Parathyroid adenoma (tissue), 2 donors: ENCODE measurements around the gene PTPRD.

Experiments
- H2AFZ ChIP-seq: fragments of 300-600 bp; sonication (generic); one replicate; pipeline ENCODE4 v1.7.0; 2017; ENCODE audit warnings: antibody characterized with exemption, mild to moderate bottlenecking
- H3K27ac ChIP-seq: fragments of 300-600 bp; sonication (generic); one replicate; pipeline ENCODE4 v1.7.0; 2017
- H3K27me3 ChIP-seq: fragments of 300-600 bp; sonication (generic); one replicate; pipeline ENCODE4 v1.7.0; 2017; ENCODE audit warnings: low read length; ENCODE audit not compliant: control insufficient read depth, insufficient read depth
- H3K36me3 ChIP-seq: fragments of 300-600 bp; sonication (generic); one replicate; pipeline ENCODE4 v1.7.0; 2017; ENCODE audit warnings: low read length; ENCODE audit not compliant: control insufficient read depth, insufficient read depth
- H3K4me1 ChIP-seq: fragments of 300-600 bp; sonication (generic); one replicate; pipeline ENCODE4 v1.7.0; 2017; ENCODE audit warnings: control low read depth
- H3K4me2 ChIP-seq: fragments of 300-600 bp; sonication (generic); one replicate; pipeline ENCODE4 v1.7.0; 2017; ENCODE audit warnings: low read length
- H3K4me3 ChIP-seq: fragments of 300-600 bp; sonication (generic); one replicate; pipeline ENCODE4 v1.7.0; 2017; ENCODE audit warnings: low read depth, low read length
- H3K79me2 ChIP-seq: fragments of 300-600 bp; sonication (generic); one replicate; pipeline ENCODE4 v1.7.0; 2017; ENCODE audit warnings: control low read depth
- H3K9ac ChIP-seq: fragments of 300-600 bp; sonication (generic); one replicate; pipeline ENCODE4 v1.7.0; 2017; ENCODE audit warnings: mild to moderate bottlenecking
- H3K9me3 ChIP-seq: fragments of 300-600 bp; sonication (generic); one replicate; pipeline ENCODE4 v1.7.0; 2017; ENCODE audit warnings: low read length; ENCODE audit not compliant: control insufficient read depth
- TF ChIP-seq, protein P1 (sequence below): fragments of 300-600 bp; sonication (generic); IDR thresholded peaks from one replicate; pipeline ENCODE4 v1.7.0; 2017; ENCODE audit warnings: antibody characterized with exemption, mild to moderate bottlenecking
- donor health status: primary hyperparathyroidism.

Gene PTPRD

GRCh38 chr9:8895106-8895860 lies 1717.5 kb downstream of the PTPRD start:
- Histone ChIP-seq H3K36me3 (no peaks in the 10 kb centered on the region), H2AFZ (no peak overlapping the region), H3K9me3 (no peaks in the 10 kb centered on the region), H3K27me3 (no peaks in the 10 kb centered on the region), H3K27ac (no peak overlapping the region), H3K4me2 (no peak overlapping the region), H3K4me3 (no peak overlapping the region), H3K4me1 (no peaks in the 10 kb centered on the region), H3K9ac (no peak overlapping the region), H3K79me2 (no peaks in the 10 kb centered on the region)
- TF ChIP-seq, protein P1, sequence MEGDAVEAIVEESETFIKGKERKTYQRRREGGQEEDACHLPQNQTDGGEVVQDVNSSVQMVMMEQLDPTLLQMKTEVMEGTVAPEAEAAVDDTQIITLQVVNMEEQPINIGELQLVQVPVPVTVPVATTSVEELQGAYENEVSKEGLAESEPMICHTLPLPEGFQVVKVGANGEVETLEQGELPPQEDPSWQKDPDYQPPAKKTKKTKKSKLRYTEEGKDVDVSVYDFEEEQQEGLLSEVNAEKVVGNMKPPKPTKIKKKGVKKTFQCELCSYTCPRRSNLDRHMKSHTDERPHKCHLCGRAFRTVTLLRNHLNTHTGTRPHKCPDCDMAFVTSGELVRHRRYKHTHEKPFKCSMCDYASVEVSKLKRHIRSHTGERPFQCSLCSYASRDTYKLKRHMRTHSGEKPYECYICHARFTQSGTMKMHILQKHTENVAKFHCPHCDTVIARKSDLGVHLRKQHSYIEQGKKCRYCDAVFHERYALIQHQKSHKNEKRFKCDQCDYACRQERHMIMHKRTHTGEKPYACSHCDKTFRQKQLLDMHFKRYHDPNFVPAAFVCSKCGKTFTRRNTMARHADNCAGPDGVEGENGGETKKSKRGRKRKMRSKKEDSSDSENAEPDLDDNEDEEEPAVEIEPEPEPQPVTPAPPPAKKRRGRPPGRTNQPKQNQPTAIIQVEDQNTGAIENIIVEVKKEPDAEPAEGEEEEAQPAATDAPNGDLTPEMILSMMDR: no peak

DNA sequence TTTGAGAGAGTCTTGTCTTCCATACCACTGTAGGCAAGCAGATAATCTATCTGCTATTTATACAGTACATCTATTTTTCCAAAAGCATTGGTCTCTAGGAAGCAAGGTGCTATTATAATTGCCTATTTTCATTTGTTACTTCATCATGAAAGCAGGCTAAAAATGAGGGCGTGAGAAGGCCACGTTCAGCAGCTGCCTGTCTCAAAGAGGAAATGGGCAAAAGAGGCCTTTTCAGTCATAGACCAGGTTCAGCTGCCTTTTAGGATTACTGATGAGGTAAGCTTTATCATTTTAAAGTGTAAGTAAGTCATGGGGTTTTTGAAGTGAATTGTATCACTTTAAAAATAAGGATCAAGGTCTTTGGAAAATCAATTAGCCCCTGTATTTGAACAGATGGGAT lies 1722.1 kb downstream of the PTPRD start:
- Histone ChIP-seq H3K79me2 (no peaks in the 10 kb centered on the region), H3K9ac (no peak overlapping the region), H3K36me3 (no peaks in the 10 kb centered on the region), H3K27ac (no peak overlapping the region), H3K4me1 (no peaks in the 10 kb centered on the region), H3K4me3 (no peak overlapping the region), H3K9me3 (no peaks in the 10 kb centered on the region), H3K27me3 (no peaks in the 10 kb centered on the region), H3K4me2 (no peak overlapping the region), H2AFZ (no peak overlapping the region)
- TF ChIP-seq, protein P1: no peak

- Histone ChIP-seq H3K36me3 (no peaks in the 10 kb centered on the region), H3K27me3 (no peaks in the 10 kb centered on the region), H3K9me3 (no peaks in the 10 kb centered on the region), H3K79me2 (no peaks in the 10 kb centered on the region), H3K27ac (no peak overlapping the region), H3K9ac (no peak overlapping the region), H3K4me1 (no peaks in the 10 kb centered on the region), H3K4me2 (no peak overlapping the region), H3K4me3 (no peak overlapping the region), H2AFZ (no peak overlapping the region)
- TF ChIP-seq, protein P1: no peak
These were observed 1723.7 kb downstream of the PTPRD start for GRCh38 chr9:8889100-8889499.

GRCh38 chr9:8888591-8888990 lies 1724.2 kb downstream of the PTPRD start:
- Histone ChIP-seq H2AFZ (no peak overlapping the region), H3K27me3 (no peaks in the 10 kb centered on the region), H3K9ac (no peak overlapping the region), H3K4me3 (no peak overlapping the region), H3K4me2 (no peak overlapping the region), H3K9me3 (no peaks in the 10 kb centered on the region), H3K4me1 (no peaks in the 10 kb centered on the region), H3K27ac (no peak overlapping the region), H3K79me2 (no peaks in the 10 kb centered on the region), H3K36me3 (no peaks in the 10 kb centered on the region)
- TF ChIP-seq, protein P1: no peak

- H3K79me2 ChIP-seq: no peaks in the 10 kb centered on the region
- no peak overlapping the region for H3K4me2 ChIP-seq
- no peak overlapping the region for H3K4me3 ChIP-seq
- no peak overlapping the region for H2AFZ ChIP-seq
- no peak overlapping the region for H3K9ac ChIP-seq
- no peaks in the 10 kb centered on the region for H3K4me1 ChIP-seq
- no peak overlapping the region for H3K27ac ChIP-seq
- TF ChIP-seq, protein P1: no peak
- H3K9me3 ChIP-seq: no peaks in the 10 kb centered on the region
- H3K36me3 ChIP-seq: no peaks in the 10 kb centered on the region
- H3K27me3 ChIP-seq: no peaks in the 10 kb centered on the region
These were observed 1725.4 kb downstream of the PTPRD start for GRCh38 chr9:8887369-8887768.
